Measurements from ENCODE around the gene HSPA4.
"Not testable (repeated sequence)": the region's sequence is repeated elsewhere in the genome, so short reads cannot be mapped to it uniquely, and the experiment has no call there.

Gene HSPA4

DNA sequence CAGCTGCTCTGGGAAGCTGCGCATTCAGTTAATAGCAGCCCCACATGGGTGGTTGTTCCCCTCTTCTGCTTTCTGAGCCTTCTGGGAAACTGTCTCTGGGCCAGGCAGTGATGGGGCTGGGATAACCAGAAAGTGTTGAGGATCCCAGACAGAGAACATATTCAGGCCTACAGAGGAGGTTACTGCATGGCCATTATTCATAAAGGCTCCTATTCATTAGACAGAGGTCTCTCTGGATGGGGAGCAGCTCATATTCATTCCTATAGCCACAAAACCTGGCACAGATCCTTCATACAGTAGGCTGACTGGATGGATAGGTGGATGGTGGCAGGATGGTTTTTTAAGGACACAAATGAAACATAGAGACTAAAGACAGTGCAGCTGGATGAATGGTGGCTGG, 76.3 kb downstream of the HSPA4 start:
- DNase-seq = no peak

- no peak for DNase-seq
These were observed 77.5 kb downstream of the HSPA4 start for GRCh38 chr5:133129289-133129688.

DNA sequence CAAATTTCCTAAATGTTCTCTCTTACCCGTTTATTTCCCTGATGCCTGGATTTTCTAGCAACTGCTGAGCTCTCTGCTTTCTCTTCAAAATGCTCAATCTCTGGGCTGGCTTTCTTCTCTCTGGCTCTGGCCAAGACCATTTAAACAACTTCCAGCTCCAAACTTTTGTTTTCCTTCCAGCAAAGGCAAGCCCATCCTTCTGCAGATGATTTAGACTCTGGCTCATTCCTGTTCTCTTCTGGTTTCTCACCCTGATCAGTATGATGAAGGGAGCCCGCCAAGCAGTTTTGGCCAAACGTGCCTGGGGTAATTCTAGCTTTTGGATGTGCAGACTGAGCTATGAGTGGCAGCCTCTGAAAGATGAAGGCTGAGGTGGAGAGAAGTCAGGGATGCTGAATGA, 78.1 kb downstream of the HSPA4 start:
- DNase-seq = no peak

GRCh38 chr5:133130387-133131118, 78.7 kb downstream of the HSPA4 start:
- no peak for DNase-seq

DNA sequence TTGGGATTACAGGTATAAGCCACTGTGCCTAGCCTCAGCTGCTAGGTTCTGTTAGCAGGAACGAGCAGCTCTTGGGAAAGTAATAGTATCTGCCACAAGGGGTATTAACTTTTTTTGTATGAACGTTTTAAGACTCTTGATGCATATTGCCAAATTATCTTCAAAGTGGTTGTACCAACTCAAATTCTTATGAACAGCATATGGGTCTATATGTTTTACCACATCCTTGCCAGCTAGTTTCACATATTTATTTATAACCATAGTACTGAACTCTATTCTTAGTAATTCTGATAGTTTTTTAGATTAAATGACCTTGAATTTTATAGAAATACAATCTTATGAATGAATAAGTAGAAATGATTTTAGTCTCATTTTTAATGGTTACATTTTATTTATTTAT, 80.9 kb downstream of the HSPA4 start:
- DNase-seq = no peak

DNA sequence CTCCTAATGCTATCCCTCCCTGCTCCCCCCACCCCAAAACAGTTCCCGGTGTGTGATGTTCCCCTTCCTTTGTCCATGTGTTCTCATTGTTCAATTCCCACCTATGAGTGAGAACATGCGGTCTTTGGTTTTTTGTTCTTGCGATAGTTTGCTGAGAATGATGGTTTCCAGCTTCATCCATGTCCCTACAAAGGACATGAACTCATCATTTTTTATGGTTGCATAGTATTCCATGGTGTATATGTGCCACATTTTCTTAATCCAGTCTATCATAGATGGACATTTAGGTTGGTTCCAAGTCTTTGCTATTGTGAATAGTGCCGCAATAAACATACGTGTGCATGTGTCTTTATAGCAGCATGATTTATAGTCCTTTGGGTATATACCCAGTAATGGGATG, 81.4 kb downstream of the HSPA4 start:
- DNase-seq = not testable (repeated sequence)

DNA sequence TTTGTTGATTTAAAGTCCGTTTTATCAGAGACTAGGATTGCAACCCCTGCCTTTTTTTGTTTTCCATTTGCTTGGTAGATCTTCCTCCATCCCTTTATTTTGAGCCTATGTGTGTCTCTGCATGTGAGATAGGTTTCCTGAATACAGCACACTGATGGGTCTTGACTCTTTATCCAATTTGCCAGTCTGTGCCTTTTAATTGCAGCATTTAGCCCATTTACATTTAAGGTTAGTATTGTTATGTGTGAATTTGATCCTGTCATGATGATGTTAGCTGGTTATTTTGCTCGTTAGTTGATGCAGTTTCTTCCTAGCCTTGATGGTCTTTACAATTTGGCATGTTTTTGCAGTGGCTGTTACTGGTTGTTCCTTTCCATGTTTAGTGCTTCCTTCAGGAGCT, 85.1 kb downstream of the HSPA4 start:
- DNase-seq = not testable (repeated sequence)

DNA sequence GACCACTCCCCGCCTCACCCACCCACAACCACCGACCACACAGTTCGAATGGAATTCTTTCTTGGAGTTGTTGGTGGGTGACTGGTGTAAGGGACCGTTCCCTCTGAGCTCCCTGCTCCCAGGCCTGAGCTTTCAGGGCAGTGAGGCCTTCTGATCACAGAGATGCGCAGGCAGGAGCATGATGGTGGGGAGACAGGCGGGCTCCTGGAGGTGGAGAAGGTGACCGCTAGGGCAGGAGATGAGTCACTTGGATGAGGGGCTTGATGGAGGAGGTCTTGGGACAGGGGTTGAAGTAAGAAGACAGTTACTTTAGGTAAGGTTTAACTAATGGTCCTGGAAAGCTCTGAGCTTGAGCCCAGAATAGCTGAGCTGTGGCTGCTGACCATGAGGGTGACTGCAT, 88.5 kb downstream of the HSPA4 start:
- DNase-seq = no peak

DNA sequence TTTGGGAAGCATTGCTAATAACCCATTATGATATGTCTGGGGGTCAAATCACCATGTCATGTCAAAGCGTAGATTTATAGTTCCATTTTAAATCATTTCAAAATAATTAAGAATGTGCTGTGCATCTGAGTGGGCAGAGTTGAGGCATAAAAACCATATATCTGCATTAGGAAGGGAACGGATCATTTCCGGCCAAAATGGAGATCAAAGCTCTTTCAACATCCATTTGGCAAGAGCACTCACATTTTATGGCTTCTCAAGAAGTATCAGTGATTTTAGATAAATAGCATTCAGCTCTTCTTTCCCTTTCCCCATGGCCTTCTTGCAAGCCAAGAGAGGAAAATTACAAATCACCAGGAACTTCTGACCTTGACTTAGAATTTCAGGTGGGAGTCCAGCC, 89.9 kb downstream of the HSPA4 start:
- DNase-seq = no peak

- no peak for DNase-seq
These were observed 91.0 kb downstream of the HSPA4 start for GRCh38 chr5:133142782-133143181.

- DNase-seq = no peak
These were observed 92.6 kb downstream of the HSPA4 start for GRCh38 chr5:133144245-133144981.

GRCh38 chr5:133145436-133146170, 93.8 kb downstream of the HSPA4 start:
- no peak for DNase-seq

DNA sequence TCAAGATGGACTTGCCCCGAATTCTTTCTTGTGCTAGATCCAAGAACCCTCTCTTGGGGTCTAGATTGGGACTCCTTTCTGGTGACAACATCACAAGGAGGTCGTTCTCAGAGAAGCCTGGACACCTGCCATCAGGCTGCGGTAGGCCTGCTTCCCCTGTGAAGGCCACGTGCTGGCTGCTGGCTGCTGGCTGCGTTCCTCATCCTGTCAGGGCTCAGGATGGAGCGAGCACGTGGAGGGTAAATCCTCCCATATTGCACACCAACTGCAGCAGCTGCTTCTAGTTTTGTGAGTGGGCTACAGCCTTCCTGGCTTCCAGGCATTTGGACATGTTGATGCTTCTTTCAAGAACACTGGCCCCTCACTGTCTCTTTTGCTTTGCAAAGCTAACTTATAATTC, 95.6 kb downstream of the HSPA4 start:
- DNase-seq = peak; percentile 35

- DNase-seq = no peak
These were observed 96.2 kb downstream of the HSPA4 start for GRCh38 chr5:133147815-133148567.

DNA sequence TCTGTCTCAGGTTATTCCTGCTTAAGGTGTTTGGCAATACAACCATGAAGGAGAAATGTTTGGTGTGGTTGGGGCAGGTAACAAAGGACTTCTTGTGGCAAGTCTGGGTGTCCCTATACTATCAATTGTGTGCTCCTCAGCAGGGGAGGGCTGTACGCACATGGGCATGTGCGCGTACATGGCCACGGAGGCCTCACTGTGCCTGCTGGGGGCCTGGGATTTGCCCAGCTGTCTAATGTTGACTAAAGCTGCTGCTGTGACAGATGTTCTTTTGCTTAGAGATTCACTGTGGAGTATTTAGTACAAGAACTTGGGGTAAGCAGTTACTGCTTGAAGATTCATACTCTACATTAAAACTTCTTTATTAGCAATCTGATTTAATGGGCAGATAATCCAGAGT, 97.5 kb downstream of the HSPA4 start:
- DNase-seq = peak; percentile 86

GRCh38 chr5:133150909-133151544, 99.2 kb downstream of the HSPA4 start:
- DNase-seq = no peak

GRCh38 chr5:133154274-133155075, 102.7 kb downstream of the HSPA4 start:
- DNase-seq = peak; percentile 14

DNA sequence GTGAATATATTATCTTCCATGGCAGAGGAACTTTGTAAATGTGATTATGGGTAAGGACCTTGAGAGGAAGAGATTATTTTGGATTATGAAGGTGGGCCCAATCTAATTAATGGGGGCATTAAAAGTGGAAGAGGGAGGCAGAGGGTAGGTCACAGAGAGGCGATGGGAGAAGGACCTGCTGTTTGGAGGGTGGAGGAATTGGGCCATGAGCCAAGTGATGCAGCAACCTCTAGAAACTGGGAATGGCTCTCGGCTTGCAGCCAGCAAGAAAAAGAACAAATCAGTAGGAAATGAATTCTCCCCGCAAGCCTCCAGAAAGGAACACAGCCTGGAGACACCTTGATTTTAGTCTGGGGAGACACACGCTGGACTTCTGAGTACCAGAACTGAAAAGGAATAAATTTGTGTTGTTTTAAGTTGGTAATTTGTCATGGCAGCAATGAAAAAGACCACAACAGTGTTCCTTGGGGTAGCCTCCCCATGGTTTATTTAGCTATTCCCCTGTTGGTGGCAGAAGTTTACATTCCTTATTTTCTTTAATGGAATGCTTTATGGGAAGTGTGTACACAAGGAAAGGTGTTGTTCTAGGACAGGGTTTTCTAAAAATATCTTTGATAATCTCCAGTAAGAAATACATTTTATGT, 103.6 kb downstream of the HSPA4 start:
- DNase-seq = peak; percentile 97
